MCF 10A (cell line): ENCODE data around the gene ADAP1. TPM values are rescaled to one million over a fixed set of nuclear protein-coding genes. Genes with fewer than 3 reads are reported as not detected.

Source experiments
- BruUV-seq: library from RNA; stranded (reverse); fragments of 400-500 nt; replicated peaks from 2 replicates; lab custom pipeline; 2021; lab: Mats Ljungman, UMichigan
- CTCF ChIA-PET: fragments of 300-600 bp; sonication (Branson Sonifier 250); formaldehyde crosslinking; extraction: SDS; loops from one replicate; lab custom pipeline; 2021; ENCODE audit warnings: antibody characterized with exemption, inconsistent platforms; lab: Yijun Ruan, JAX
- POLR2A ChIA-PET: fragments of 300-600, 350-650 bp; sonication (Branson Sonifier 250); formaldehyde crosslinking; extraction: SDS; loops from one replicate; lab custom pipeline; 2020; ENCODE audit warnings: antibody characterized with exemption, inconsistent platforms; lab: Yijun Ruan, JAX
- DNase-seq: peaks from one replicate; pipeline ENCODE4 v3.0.0-alpha.2; 2018; ENCODE audit not compliant: unreplicated experiment
- H3K27ac Mint-ChIP-seq: one replicate; pipeline ENCODE4 v1.8.0; 2022; ENCODE audit warnings: mild to moderate bottlenecking, low read depth, mixed read lengths; ENCODE audit not compliant: unreplicated experiment
- H3K27me3 Mint-ChIP-seq: one replicate; pipeline ENCODE4 v1.8.0; 2022; ENCODE audit warnings: mixed read lengths; ENCODE audit not compliant: insufficient read depth, unreplicated experiment
- H3K36me3 Mint-ChIP-seq: one replicate; pipeline ENCODE4 v1.8.0; 2022; ENCODE audit warnings: mild to moderate bottlenecking, moderate library complexity, mixed read lengths; ENCODE audit not compliant: insufficient read depth, unreplicated experiment
- H3K4me1 Mint-ChIP-seq: one replicate; pipeline ENCODE4 v1.8.0; 2022; ENCODE audit warnings: mixed read lengths; ENCODE audit not compliant: insufficient read depth, unreplicated experiment
- H3K4me3 Mint-ChIP-seq: one replicate; pipeline ENCODE4 v1.8.0; 2022; ENCODE audit warnings: mild to moderate bottlenecking, moderate library complexity, mixed read lengths; ENCODE audit not compliant: unreplicated experiment
- H3K9me3 Mint-ChIP-seq: one replicate; pipeline ENCODE4 v1.8.0; 2022; ENCODE audit warnings: mixed read lengths; ENCODE audit not compliant: unreplicated experiment
- intact Hi-C: fragments of 100-400 bp; cut with micrococcal nuclease; formaldehyde crosslinking; loops from 2 replicates; pipeline ENCODE4 v1.14.1; 2022
- total RNA-seq: library from RNA; stranded (reverse); gene quantifications from 2 replicates; pipeline ENCODE4 v1.2.3, GENCODE V29; 2022
- TF ChIP-seq, protein P1 (sequence below): fragments of 200-600 bp; IDR thresholded peaks from one replicate; pipeline ENCODE4 v1.8.0; 2022; ENCODE audit warnings: antibody characterized with exemption, mild to moderate bottlenecking; ENCODE audit not compliant: unreplicated experiment

The ADAP1 gene
- total RNA-seq, 1 experiment from 2014 or later: 7.0 TPM

DNA sequence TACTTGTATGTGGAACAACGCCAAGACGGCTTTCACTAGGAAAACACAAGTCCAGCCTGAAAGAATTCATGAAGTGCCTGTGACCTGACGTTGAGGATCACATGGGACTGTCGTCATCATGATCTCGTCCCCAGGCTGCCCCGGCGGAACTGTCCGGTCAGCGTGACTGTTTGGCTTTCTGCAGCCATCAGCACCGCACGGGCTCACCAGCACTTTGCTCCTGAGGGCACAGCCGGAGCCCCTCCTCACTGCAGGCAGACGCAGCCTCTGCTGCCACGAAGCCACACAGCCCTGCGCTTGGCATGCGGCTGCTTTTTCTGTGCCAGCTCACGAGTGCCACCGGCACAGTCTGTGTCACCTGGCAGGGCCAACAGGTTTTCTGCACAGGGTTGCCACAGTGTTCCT is 87.5 kb downstream of the ADAP1 start:
- Mint-ChIP-seq H3K36me3 (peaks cover 76% of the 10 kb centered on the region), H3K27ac (peak overlapping the region; percentile 89), H3K27me3 (no peaks in the 10 kb centered on the region), H3K4me1 (peaks cover 7% of the 10 kb centered on the region), H3K4me3 (peak overlapping the region; percentile 22), H3K9me3 (no peaks in the 10 kb centered on the region)
- intact Hi-C loops: loop anchor here (1.0 to 2.0 kb wide), 3 partner anchors 31 to 81 kb away; no protein-coding TSS in a partner anchor
- POLR2A ChIA-PET: interaction anchor here (0.9 to 1.8 kb wide), 10 partner anchors 9 to 99 kb away, joined by 3 to 22 read pairs (median 6); partner anchors contain the start of genes GET4 and SUN1
- BruUV-seq: no TSS peak
- CTCF ChIA-PET: interaction anchor here (0.7 to 1.9 kb wide), 8 partner anchors 9 to 561 kb away, joined by 3 to 6 read pairs (median 4); partner anchors contain the start of gene GET4
- no peak for DNase-seq
- TF ChIP-seq, protein P1, sequence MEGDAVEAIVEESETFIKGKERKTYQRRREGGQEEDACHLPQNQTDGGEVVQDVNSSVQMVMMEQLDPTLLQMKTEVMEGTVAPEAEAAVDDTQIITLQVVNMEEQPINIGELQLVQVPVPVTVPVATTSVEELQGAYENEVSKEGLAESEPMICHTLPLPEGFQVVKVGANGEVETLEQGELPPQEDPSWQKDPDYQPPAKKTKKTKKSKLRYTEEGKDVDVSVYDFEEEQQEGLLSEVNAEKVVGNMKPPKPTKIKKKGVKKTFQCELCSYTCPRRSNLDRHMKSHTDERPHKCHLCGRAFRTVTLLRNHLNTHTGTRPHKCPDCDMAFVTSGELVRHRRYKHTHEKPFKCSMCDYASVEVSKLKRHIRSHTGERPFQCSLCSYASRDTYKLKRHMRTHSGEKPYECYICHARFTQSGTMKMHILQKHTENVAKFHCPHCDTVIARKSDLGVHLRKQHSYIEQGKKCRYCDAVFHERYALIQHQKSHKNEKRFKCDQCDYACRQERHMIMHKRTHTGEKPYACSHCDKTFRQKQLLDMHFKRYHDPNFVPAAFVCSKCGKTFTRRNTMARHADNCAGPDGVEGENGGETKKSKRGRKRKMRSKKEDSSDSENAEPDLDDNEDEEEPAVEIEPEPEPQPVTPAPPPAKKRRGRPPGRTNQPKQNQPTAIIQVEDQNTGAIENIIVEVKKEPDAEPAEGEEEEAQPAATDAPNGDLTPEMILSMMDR: no peak

DNA sequence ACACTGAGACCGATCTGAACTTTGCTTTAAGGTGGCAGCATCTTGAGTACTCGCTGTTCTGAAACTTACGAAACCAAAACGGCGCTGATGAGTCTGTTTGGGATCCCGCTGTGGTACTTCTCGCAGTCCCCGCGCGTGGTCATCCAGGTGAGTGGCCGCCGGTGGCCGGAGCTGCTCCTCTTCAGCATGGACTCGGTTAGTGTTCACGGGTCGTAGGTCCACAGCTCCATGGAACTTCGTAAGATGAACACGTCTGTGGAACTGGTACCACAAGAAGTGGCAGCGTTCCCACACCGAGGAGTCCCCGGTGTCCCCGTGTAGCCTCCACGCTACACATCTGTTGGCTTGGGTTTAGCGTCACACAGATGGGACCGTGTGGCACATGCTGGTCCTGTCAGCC is 88.6 kb downstream of the ADAP1 start:
- Mint-ChIP-seq H3K9me3 (no peaks in the 10 kb centered on the region), H3K36me3 (peaks cover 76% of the 10 kb centered on the region), H3K27me3 (no peaks in the 10 kb centered on the region), H3K4me1 (peaks cover 7% of the 10 kb centered on the region), H3K27ac (no peak overlapping the region), H3K4me3 (no peak overlapping the region)
- POLR2A ChIA-PET: no interaction called here
- TF ChIP-seq, protein P1: no peak
- BruUV-seq: no TSS peak
- CTCF ChIA-PET: interaction anchor here (0.6 kb wide), 1 partner anchor 10 kb away, joined by 3 read pairs; no protein-coding TSS in a partner anchor
- no peak for DNase-seq
- intact Hi-C loops: loop anchor here (2.0 kb wide), 1 partner anchor 53 kb away; no protein-coding TSS in a partner anchor

DNA sequence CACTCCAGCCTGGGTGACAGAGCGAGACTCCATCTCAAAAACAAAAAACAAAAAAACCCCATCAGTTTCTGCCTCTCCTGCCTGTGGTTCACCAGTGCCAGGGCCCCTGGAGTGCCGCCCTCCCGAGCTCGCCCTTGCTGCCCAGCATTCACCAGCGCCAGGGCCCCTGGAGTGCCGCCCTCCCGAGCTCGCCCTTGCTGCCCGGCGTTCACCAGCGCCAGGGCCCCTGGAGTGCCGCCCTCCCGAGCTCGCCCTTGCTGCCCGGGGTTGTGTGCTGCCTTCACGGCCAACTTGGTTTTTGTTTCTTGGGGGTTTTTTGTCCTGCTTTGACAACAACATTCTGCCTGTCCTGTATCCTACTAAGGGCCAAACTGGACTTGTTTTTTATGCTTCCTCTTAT is 91.4 kb downstream of the ADAP1 start:
- CTCF ChIA-PET: interaction anchor here (0.7 to 2.3 kb wide), 4 partner anchors 10 to 551 kb away, joined by 3 to 6 read pairs (median 6); no protein-coding TSS in a partner anchor
- H3K4me3 Mint-ChIP-seq: no peak overlapping the region
- H3K36me3 Mint-ChIP-seq: peaks cover 85% of the 10 kb centered on the region
- no TSS peak for BruUV-seq
- intact Hi-C loops: no loop called here
- no peaks in the 10 kb centered on the region for H3K9me3 Mint-ChIP-seq
- H3K4me1 Mint-ChIP-seq: peaks cover 7% of the 10 kb centered on the region
- H3K27me3 Mint-ChIP-seq: no peaks in the 10 kb centered on the region
- DNase-seq: no peak
- TF ChIP-seq, protein P1: no peak
- POLR2A ChIA-PET: interaction anchor here (1.6 kb wide), 1 partner anchor 27 kb away, joined by 3 read pairs; no protein-coding TSS in a partner anchor
- H3K27ac Mint-ChIP-seq: no peak overlapping the region

DNA sequence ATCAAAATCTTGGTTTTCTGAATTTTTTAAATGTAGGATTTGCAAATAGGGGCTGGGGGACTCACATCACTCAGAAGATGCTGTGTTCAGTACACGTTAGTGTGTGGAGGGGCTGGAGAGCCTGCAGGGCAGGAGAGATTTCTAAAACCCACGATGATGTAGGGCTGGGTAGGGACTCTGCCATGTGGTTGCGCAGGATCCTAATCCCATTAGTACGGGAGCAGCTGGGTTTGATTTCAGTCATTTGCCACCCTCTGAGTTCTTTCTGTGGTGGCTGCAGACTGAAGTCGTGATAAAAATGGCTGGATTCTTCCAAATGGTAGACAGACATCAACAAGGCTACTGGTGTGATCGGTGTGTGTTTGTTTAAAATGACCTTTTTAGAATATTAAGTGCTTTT is 92.3 kb downstream of the ADAP1 start:
- no peaks in the 10 kb centered on the region for H3K27me3 Mint-ChIP-seq
- BruUV-seq: no TSS peak
- intact Hi-C loops: no loop called here
- ChIA-PET POLR2A (no interaction called here), CTCF (interaction anchor here (0.9 to 2.3 kb wide), 2 partner anchors 25 to 27 kb away, joined by 3 to 6 read pairs; no protein-coding TSS in a partner anchor)
- TF ChIP-seq, protein P1: no peak
- no peaks in the 10 kb centered on the region for H3K9me3 Mint-ChIP-seq
- H3K4me3 Mint-ChIP-seq: no peak overlapping the region
- peaks cover under 1% of the 10 kb centered on the region for H3K4me1 Mint-ChIP-seq
- DNase-seq: no peak
- peaks cover 85% of the 10 kb centered on the region for H3K36me3 Mint-ChIP-seq
- H3K27ac Mint-ChIP-seq: no peak overlapping the region
